HEK293 (cell line): ENCODE results near the gene MLKL.

Experiments used
- CTCF ChIA-PET: fragments of 350-600 bp; formaldehyde crosslinking; extraction: SDS; loops from one replicate; lab custom pipeline; 2021; ENCODE audit warnings: antibody characterized with exemption; lab: Yijun Ruan, JAX
- POLR2A ChIA-PET: fragments of 300-600 bp; formaldehyde crosslinking; extraction: SDS; loops from one replicate; lab custom pipeline; 2020; ENCODE audit warnings: antibody characterized with exemption, inconsistent platforms; lab: Yijun Ruan, JAX
- H3K27ac ChIP-seq: fragments of 200-500 bp; sonication (Bioruptor generic); 2 replicates; pipeline ENCODE4 v1.5.1; 2014; ENCODE audit warnings: low read depth, low read length, control low read depth, inconsistent platforms; ENCODE audit errors: extremely low read depth
- H3K36me3 ChIP-seq, 2 experiments: fragments of 200-500 bp in 1 of 2; sonication (Bioruptor generic) in 1 of 2; 1 replicate in 1 of 2; 2 replicates in 1 of 2; pipeline ENCODE4 v1.5.1; 2014 to 2017; ENCODE audit warnings: inconsistent platforms in 2 of 2, low read length in 2 of 2; ENCODE audit not compliant: control insufficient read depth in 2 of 2, insufficient read depth in 1 of 2
- H3K4me1 ChIP-seq: fragments of 200-500 bp; sonication (Bioruptor generic); 2 replicates; pipeline ENCODE4 v1.5.1; 2014; ENCODE audit warnings: mild to moderate bottlenecking, low read length, inconsistent platforms; ENCODE audit not compliant: control insufficient read depth, insufficient read depth
- H3K4me3 ChIP-seq: 2 replicates; pipeline ENCODE4 v1.5.1; 2011; ENCODE audit warnings: low read depth, mild to moderate bottlenecking, control low read depth, low read length, moderate library complexity
- H3K9me3 ChIP-seq: fragments of 200-500 bp; sonication (Bioruptor generic); 2 replicates; pipeline ENCODE4 v1.5.1; 2014; ENCODE audit warnings: low read depth, low read length, inconsistent platforms; ENCODE audit not compliant: control insufficient read depth, insufficient read depth
- BCL11B ChIP-seq: fragments of 450-650 bp; formaldehyde crosslinking; IDR thresholded peaks from 2 replicates; pipeline ENCODE4 v1.5.1; 2016; ENCODE audit warnings: low read depth, missing biosample characterization, missing genetic modification characterization
- EGR2 ChIP-seq: fragments of 450-650 bp; formaldehyde crosslinking; IDR thresholded peaks from 2 replicates; pipeline ENCODE4 v1.5.1; 2016; ENCODE audit warnings: low read depth, missing biosample characterization, missing genetic modification characterization
- KLF1 ChIP-seq: fragments of 450-650 bp; formaldehyde crosslinking; IDR thresholded peaks from 2 replicates; pipeline ENCODE4 v1.5.1; 2016; ENCODE audit warnings: missing biosample characterization, missing genetic modification characterization
- OSR2 ChIP-seq: fragments of 450-650 bp; formaldehyde crosslinking; IDR thresholded peaks from 2 replicates; pipeline ENCODE4 v1.5.1; 2016; ENCODE audit warnings: missing biosample characterization, missing genetic modification characterization
- PRDM1 ChIP-seq: fragments of 450-650 bp; formaldehyde crosslinking; IDR thresholded peaks from 2 replicates; pipeline ENCODE4; 2016; ENCODE audit warnings: missing biosample characterization, missing genetic modification characterization
- SP7 ChIP-seq: fragments of 450-650 bp; formaldehyde crosslinking; IDR thresholded peaks from 2 replicates; pipeline ENCODE4 v1.5.1; 2016; ENCODE audit warnings: missing biosample characterization, missing genetic modification characterization
- TRIM28 ChIP-seq: IDR thresholded peaks from 2 replicates; pipeline ENCODE4 v1.6.1; 2011; ENCODE audit warnings: low read length, control low read depth, borderline replicate concordance
- YY1 ChIP-seq: fragments of 450-650 bp; formaldehyde crosslinking; IDR thresholded peaks from 2 replicates; pipeline ENCODE4 v1.5.1; 2018; ENCODE audit warnings: missing biosample characterization, missing genetic modification characterization
- ZBTB17 ChIP-seq: fragments of 450-650 bp; formaldehyde crosslinking; IDR thresholded peaks from 2 replicates; pipeline ENCODE4 v1.5.1; 2016; ENCODE audit warnings: missing biosample characterization, missing genetic modification characterization
- ZBTB21 ChIP-seq: fragments of 450-650 bp; formaldehyde crosslinking; IDR thresholded peaks from 2 replicates; pipeline ENCODE4 v1.5.1; 2017; ENCODE audit warnings: missing biosample characterization, missing genetic modification characterization
- ZEB2 ChIP-seq: fragments of 450-650 bp; formaldehyde crosslinking; IDR thresholded peaks from 2 replicates; pipeline ENCODE4 v1.5.1; 2016; ENCODE audit warnings: missing biosample characterization, missing genetic modification characterization
- ZFHX2 ChIP-seq: fragments of 450-650 bp; formaldehyde crosslinking; conservative IDR thresholded peaks from 2 replicates; pipeline ENCODE4 v1.5.1; 2016; ENCODE audit warnings: missing biosample characterization, missing genetic modification characterization
- ZFP69B ChIP-seq: fragments of 450-650 bp; formaldehyde crosslinking; IDR thresholded peaks from 2 replicates; pipeline ENCODE4 v1.5.1; 2016; ENCODE audit warnings: missing biosample characterization, missing genetic modification characterization
- ZNF121 ChIP-seq: fragments of 450-650 bp; formaldehyde crosslinking; IDR thresholded peaks from 2 replicates; pipeline ENCODE4 v1.5.1; 2016; ENCODE audit warnings: missing biosample characterization, missing genetic modification characterization
- ZNF146 ChIP-seq: fragments of 450-650 bp; formaldehyde crosslinking; IDR thresholded peaks from 2 replicates; pipeline ENCODE4 v1.5.1; 2016; ENCODE audit warnings: missing biosample characterization, missing genetic modification characterization
- ZNF174 ChIP-seq: fragments of 450-650 bp; formaldehyde crosslinking; IDR thresholded peaks from 2 replicates; pipeline ENCODE4 v1.5.0; 2017; ENCODE audit warnings: missing biosample characterization, mild to moderate bottlenecking, missing genetic modification characterization
- ZNF24 ChIP-seq: fragments of 450-650 bp; formaldehyde crosslinking; IDR thresholded peaks from 2 replicates; pipeline ENCODE4 v1.5.1; 2016; ENCODE audit warnings: missing biosample characterization, missing genetic modification characterization
- ZNF354C ChIP-seq: fragments of 450-650 bp; formaldehyde crosslinking; IDR thresholded peaks from 2 replicates; pipeline ENCODE4 v1.5.1; 2016; ENCODE audit warnings: missing biosample characterization, missing genetic modification characterization, low read depth, borderline replicate concordance
- ZNF433 ChIP-seq: fragments of 450-650 bp; formaldehyde crosslinking; IDR thresholded peaks from 2 replicates; pipeline ENCODE4 v1.5.1; 2016; ENCODE audit warnings: missing biosample characterization, missing genetic modification characterization, low read depth
- ZNF514 ChIP-seq: fragments of 450-650 bp; formaldehyde crosslinking; IDR thresholded peaks from 2 replicates; pipeline ENCODE4 v1.5.1; 2016; ENCODE audit warnings: missing biosample characterization, missing genetic modification characterization
- ZNF621 ChIP-seq: fragments of 450-650 bp; formaldehyde crosslinking; IDR thresholded peaks from 2 replicates; pipeline ENCODE4 v1.5.1; 2017; ENCODE audit warnings: missing biosample characterization, missing genetic modification characterization
- ZNF792 ChIP-seq: fragments of 450-650 bp; formaldehyde crosslinking; IDR thresholded peaks from 2 replicates; pipeline ENCODE4 v1.5.1; 2016; ENCODE audit warnings: missing biosample characterization, missing genetic modification characterization
- TF ChIP-seq, protein P1 (sequence below): fragments of 450-650 bp; formaldehyde crosslinking; IDR thresholded peaks from 2 replicates; pipeline ENCODE4 v1.5.1; 2016; ENCODE audit warnings: missing biosample characterization, missing genetic modification characterization
- TF ChIP-seq, protein P2 (sequence below): fragments of 450-650 bp; formaldehyde crosslinking; IDR thresholded peaks from 2 replicates; pipeline ENCODE4 v1.5.1; 2016; ENCODE audit warnings: missing biosample characterization, missing genetic modification characterization
- TF ChIP-seq, protein P3 (sequence below): fragments of 450-650 bp; IDR thresholded peaks from 2 replicates; pipeline ENCODE4 v1.5.1; 2018; ENCODE audit warnings: missing biosample characterization, missing genetic modification characterization
- TF ChIP-seq, protein P4 (sequence below): IDR thresholded peaks from 2 replicates; pipeline ENCODE4 v1.6.1; 2011; ENCODE audit warnings: mild to moderate bottlenecking, low read depth, low read length, borderline replicate concordance
- TF ChIP-seq, protein P5 (sequence below): fragments of 450-650 bp; formaldehyde crosslinking; IDR thresholded peaks from 2 replicates; pipeline ENCODE4 v1.5.1; 2016; ENCODE audit warnings: missing biosample characterization, missing genetic modification characterization

MLKL gene

DNA sequence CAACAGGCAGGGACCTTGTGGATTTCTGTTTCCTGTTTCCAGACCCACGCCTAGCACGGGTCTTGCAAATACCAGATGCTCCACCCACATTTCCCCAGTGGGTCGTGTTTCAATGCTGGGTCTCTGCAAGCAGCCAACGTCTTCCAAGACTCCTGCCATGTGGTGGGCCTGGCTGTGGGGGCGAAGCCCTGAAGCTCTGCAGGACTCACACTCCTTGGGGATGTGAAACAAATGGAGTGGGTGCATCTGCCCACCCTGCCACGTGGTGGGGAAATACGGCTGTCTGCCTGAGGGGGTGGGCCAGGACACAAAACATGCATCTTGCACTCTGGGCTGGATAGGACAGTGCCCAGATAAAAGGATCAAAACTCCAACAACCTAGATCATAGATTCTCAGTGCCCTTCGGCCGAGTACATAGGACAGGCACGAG is 41.4 kb upstream of the MLKL start:
- Histone ChIP-seq H3K9me3 (no peaks in the 10 kb centered on the region), H3K4me1 (peaks cover 11% of the 10 kb centered on the region), H3K27ac (no peak overlapping the region), H3K36me3 (no peaks in the 10 kb centered on the region), H3K4me3 (no peak overlapping the region)
- ChIA-PET POLR2A (no interaction called here), CTCF (interaction anchor here (1.5 kb wide), 1 partner anchor 71 kb away, joined by 3 read pairs; no protein-coding TSS in a partner anchor)
- TF ChIP-seq BCL11B (tag by site-specific recombination) (no peak), ZFP69B (no peak), YY1 (no peak), KLF1 (tag by site-specific recombination) (no peak), ZBTB21 (tag by site-specific recombination) (no peak), TRIM28 (no peak), OSR2 (tag by site-specific recombination) (no peak), ZNF174 (tag by site-specific recombination) (no peak), PRDM1 (no peak), SP7 (no peak), ZNF24 (tag by site-specific recombination) (no peak), ZNF514 (no peak), ZEB2 (no peak), ZNF146 (tag by site-specific recombination) (no peak), ZNF433 (tag by site-specific recombination) (no peak), ZNF792 (no peak), ZNF354C (tag by site-specific recombination) (no peak), ZNF121 (no peak), ZFHX2 (tag by site-specific recombination) (peak; percentile 96), ZNF621 (no peak), ZBTB17 (tag by site-specific recombination) (peak; percentile 59; the same call in 1 of the 2 replicates), EGR2 (tag by site-specific recombination) (peak; percentile 98)
- TF ChIP-seq, protein P1, sequence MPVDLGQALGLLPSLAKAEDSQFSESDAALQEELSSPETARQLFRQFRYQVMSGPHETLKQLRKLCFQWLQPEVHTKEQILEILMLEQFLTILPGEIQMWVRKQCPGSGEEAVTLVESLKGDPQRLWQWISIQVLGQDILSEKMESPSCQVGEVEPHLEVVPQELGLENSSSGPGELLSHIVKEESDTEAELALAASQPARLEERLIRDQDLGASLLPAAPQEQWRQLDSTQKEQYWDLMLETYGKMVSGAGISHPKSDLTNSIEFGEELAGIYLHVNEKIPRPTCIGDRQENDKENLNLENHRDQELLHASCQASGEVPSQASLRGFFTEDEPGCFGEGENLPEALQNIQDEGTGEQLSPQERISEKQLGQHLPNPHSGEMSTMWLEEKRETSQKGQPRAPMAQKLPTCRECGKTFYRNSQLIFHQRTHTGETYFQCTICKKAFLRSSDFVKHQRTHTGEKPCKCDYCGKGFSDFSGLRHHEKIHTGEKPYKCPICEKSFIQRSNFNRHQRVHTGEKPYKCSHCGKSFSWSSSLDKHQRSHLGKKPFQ (tag by site-specific recombination) = no peak
- TF ChIP-seq, protein P2, sequence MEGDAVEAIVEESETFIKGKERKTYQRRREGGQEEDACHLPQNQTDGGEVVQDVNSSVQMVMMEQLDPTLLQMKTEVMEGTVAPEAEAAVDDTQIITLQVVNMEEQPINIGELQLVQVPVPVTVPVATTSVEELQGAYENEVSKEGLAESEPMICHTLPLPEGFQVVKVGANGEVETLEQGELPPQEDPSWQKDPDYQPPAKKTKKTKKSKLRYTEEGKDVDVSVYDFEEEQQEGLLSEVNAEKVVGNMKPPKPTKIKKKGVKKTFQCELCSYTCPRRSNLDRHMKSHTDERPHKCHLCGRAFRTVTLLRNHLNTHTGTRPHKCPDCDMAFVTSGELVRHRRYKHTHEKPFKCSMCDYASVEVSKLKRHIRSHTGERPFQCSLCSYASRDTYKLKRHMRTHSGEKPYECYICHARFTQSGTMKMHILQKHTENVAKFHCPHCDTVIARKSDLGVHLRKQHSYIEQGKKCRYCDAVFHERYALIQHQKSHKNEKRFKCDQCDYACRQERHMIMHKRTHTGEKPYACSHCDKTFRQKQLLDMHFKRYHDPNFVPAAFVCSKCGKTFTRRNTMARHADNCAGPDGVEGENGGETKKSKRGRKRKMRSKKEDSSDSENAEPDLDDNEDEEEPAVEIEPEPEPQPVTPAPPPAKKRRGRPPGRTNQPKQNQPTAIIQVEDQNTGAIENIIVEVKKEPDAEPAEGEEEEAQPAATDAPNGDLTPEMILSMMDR = no peak
- TF ChIP-seq, protein P3, sequence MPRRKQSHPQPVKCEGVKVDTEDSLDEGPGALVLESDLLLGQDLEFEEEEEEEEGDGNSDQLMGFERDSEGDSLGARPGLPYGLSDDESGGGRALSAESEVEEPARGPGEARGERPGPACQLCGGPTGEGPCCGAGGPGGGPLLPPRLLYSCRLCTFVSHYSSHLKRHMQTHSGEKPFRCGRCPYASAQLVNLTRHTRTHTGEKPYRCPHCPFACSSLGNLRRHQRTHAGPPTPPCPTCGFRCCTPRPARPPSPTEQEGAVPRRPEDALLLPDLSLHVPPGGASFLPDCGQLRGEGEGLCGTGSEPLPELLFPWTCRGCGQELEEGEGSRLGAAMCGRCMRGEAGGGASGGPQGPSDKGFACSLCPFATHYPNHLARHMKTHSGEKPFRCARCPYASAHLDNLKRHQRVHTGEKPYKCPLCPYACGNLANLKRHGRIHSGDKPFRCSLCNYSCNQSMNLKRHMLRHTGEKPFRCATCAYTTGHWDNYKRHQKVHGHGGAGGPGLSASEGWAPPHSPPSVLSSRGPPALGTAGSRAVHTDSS (tag by site-specific recombination) = no peak
- TF ChIP-seq, protein P4, sequence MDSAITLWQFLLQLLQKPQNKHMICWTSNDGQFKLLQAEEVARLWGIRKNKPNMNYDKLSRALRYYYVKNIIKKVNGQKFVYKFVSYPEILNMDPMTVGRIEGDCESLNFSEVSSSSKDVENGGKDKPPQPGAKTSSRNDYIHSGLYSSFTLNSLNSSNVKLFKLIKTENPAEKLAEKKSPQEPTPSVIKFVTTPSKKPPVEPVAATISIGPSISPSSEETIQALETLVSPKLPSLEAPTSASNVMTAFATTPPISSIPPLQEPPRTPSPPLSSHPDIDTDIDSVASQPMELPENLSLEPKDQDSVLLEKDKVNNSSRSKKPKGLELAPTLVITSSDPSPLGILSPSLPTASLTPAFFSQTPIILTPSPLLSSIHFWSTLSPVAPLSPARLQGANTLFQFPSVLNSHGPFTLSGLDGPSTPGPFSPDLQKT = no peak
- TF ChIP-seq, protein P5, sequence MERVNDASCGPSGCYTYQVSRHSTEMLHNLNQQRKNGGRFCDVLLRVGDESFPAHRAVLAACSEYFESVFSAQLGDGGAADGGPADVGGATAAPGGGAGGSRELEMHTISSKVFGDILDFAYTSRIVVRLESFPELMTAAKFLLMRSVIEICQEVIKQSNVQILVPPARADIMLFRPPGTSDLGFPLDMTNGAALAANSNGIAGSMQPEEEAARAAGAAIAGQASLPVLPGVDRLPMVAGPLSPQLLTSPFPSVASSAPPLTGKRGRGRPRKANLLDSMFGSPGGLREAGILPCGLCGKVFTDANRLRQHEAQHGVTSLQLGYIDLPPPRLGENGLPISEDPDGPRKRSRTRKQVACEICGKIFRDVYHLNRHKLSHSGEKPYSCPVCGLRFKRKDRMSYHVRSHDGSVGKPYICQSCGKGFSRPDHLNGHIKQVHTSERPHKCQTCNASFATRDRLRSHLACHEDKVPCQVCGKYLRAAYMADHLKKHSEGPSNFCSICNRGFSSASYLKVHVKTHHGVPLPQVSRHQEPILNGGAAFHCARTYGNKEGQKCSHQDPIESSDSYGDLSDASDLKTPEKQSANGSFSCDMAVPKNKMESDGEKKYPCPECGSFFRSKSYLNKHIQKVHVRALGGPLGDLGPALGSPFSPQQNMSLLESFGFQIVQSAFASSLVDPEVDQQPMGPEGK (tag by site-specific recombination) = no peak
